GM10248 (cell line): Measurements from ENCODE around the gene JAKMIP1.

Experiments used
- CTCF ChIA-PET: fragments of 300-600 bp; sonication (Branson Sonifier 250); formaldehyde crosslinking; extraction: SDS; loops from one replicate; lab custom pipeline; 2021; ENCODE audit warnings: antibody characterized with exemption; lab: Yijun Ruan, JAX
- POLR2A ChIA-PET: fragments of 350-650 bp; sonication (Branson Sonifier 250); formaldehyde crosslinking; extraction: SDS; loops from one replicate; lab custom pipeline; 2020; ENCODE audit warnings: antibody characterized with exemption; lab: Yijun Ruan, JAX
- DNase-seq: peaks from one replicate; pipeline ENCODE4 v3.0.0; 2012; ENCODE audit errors: extremely low spot score
- CTCF ChIP-seq: IDR thresholded peaks from 2 replicates; pipeline ENCODE4 v1.5.1; 2012; ENCODE audit warnings: mild to moderate bottlenecking, low read depth; ENCODE audit errors: extremely low read depth, missing control alignments, control extremely low read depth

JAKMIP1 gene

GRCh38 chr4:6177587-6178197 is 22.7 kb downstream of the JAKMIP1 start:
- DNase-seq: no peak
- no peak for TF ChIP-seq CTCF
- CTCF ChIA-PET: interaction anchor here (1.2 kb wide), 1 partner anchor 11 kb away, joined by 3 read pairs; no protein-coding TSS in a partner anchor
- POLR2A ChIA-PET: no interaction called here

GRCh38 chr4:6175426-6175825 is 24.9 kb downstream of the JAKMIP1 start:
- ChIA-PET POLR2A (no interaction called here), CTCF (interaction anchor here (0.8 to 1.0 kb wide), 2 partner anchors 10 to 15 kb away, joined by 3 read pairs; no protein-coding TSS in a partner anchor)
- DNase-seq: no peak
- TF ChIP-seq CTCF: no peak

- DNase-seq: no peak
- ChIA-PET POLR2A (interaction anchor here (0.6 kb wide), 1 partner anchor 28 kb away, joined by 3 read pairs; no protein-coding TSS in a partner anchor), CTCF (interaction anchor here (1.0 kb wide), 2 partner anchors 11 to 157 kb away, joined by 3 to 5 read pairs; no protein-coding TSS in a partner anchor)
- TF ChIP-seq CTCF: no peak
These were observed 27.5 kb downstream of the JAKMIP1 start for GRCh38 chr4:6172927-6173200.

GRCh38 chr4:6172093-6172926 is 28.0 kb downstream of the JAKMIP1 start:
- ChIA-PET CTCF (interaction anchor here (0.9 to 1.0 kb wide), 3 partner anchors 11 to 158 kb away, joined by 3 to 5 read pairs (median 3); no protein-coding TSS in a partner anchor), POLR2A (interaction anchor here (0.6 kb wide), 1 partner anchor 28 kb away, joined by 3 read pairs; no protein-coding TSS in a partner anchor)
- no peak for DNase-seq
- TF ChIP-seq CTCF: no peak

GRCh38 chr4:6169239-6169638 is 31.1 kb downstream of the JAKMIP1 start:
- CTCF ChIA-PET: interaction anchor here (1.1 to 1.2 kb wide), 2 partner anchors 11 to 13 kb away, joined by 3 to 5 read pairs; no protein-coding TSS in a partner anchor
- POLR2A ChIA-PET: no interaction called here
- no peak for TF ChIP-seq CTCF
- DNase-seq: no peak

GRCh38 chr4:6165766-6166165 is 34.6 kb downstream of the JAKMIP1 start:
- no peak for TF ChIP-seq CTCF
- ChIA-PET CTCF (interaction anchor here (1.1 to 1.5 kb wide), 3 partner anchors 9 to 15 kb away, joined by 3 to 4 read pairs (median 3); no protein-coding TSS in a partner anchor), POLR2A (no interaction called here)
- no peak for DNase-seq
